Nephron (organoid): ENCODE results near the gene PGGT1B.
A peak's percentile ranks its signal among the peaks of the same experiment; 100 is the strongest.

Source experiments
- H3K27ac Mint-ChIP-seq, 3 experiments: 2 replicates each; pipeline ENCODE4 v1.8.0; 2020; ENCODE audit warnings: mixed read lengths in 3 of 3, mild to moderate bottlenecking in 2 of 3, moderate library complexity in 1 of 3
- H3K27me3 Mint-ChIP-seq: 2 replicates; pipeline ENCODE4 v1.8.0; 2021; ENCODE audit warnings: low read depth, mild to moderate bottlenecking, moderate library complexity, mixed read lengths
- H3K36me3 Mint-ChIP-seq: 2 replicates; pipeline ENCODE4 v1.8.0; 2020; ENCODE audit warnings: low read depth, mixed read lengths
- H3K4me1 Mint-ChIP-seq: 2 replicates; pipeline ENCODE4 v1.8.0; 2020; ENCODE audit warnings: mixed read lengths
- H3K4me3 Mint-ChIP-seq, 3 experiments: 2 replicates each; pipeline ENCODE4 v1.8.0; 2020; ENCODE audit warnings: mild to moderate bottlenecking in 3 of 3, mixed read lengths in 3 of 3, moderate library complexity in 2 of 3
- H3K9me3 Mint-ChIP-seq: 2 replicates; pipeline ENCODE4 v1.8.0; 2020; ENCODE audit warnings: mixed read lengths
- TF ChIP-seq, protein P1 (sequence below), 3 experiments: fragments of 200-600 bp; sonication (generic); IDR thresholded peaks; one replicate each; pipeline ENCODE4 v1.5.0; 2021; ENCODE audit warnings: antibody characterized with exemption in 3 of 3; ENCODE audit not compliant: unreplicated experiment in 3 of 3

Gene PGGT1B

DNA sequence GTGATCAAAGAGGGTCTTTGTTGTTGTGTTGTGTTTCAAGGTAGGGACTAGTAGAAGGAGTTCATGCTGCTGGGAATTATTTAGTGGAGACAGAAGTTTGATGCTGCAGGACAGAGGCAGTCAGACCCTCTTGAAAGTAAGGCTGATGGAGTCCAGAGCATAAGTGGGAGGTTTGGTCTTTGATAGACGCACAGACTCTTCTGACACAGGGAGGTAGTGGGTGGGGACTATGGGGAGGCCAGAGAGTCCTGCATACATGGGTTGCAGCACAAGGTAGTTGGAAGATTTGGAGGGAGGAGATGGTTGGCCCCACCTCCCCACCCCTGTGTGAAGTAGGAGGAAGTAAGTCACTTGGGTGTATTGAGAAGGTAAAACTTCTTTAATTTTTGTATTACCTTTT lies 36.1 kb upstream of the PGGT1B start:
- Mint-ChIP-seq H3K27ac (no peak overlapping the region), H3K36me3 (peaks cover under 1% of the 10 kb centered on the region), H3K27me3 (peaks cover 7% of the 10 kb centered on the region), H3K4me1 (peaks cover 10% of the 10 kb centered on the region), H3K9me3 (no peaks in the 10 kb centered on the region), H3K4me3 (peak overlapping the region; percentile 0 to 47 (median 2))
- TF ChIP-seq, protein P1, sequence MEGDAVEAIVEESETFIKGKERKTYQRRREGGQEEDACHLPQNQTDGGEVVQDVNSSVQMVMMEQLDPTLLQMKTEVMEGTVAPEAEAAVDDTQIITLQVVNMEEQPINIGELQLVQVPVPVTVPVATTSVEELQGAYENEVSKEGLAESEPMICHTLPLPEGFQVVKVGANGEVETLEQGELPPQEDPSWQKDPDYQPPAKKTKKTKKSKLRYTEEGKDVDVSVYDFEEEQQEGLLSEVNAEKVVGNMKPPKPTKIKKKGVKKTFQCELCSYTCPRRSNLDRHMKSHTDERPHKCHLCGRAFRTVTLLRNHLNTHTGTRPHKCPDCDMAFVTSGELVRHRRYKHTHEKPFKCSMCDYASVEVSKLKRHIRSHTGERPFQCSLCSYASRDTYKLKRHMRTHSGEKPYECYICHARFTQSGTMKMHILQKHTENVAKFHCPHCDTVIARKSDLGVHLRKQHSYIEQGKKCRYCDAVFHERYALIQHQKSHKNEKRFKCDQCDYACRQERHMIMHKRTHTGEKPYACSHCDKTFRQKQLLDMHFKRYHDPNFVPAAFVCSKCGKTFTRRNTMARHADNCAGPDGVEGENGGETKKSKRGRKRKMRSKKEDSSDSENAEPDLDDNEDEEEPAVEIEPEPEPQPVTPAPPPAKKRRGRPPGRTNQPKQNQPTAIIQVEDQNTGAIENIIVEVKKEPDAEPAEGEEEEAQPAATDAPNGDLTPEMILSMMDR (IDR thresholded peaks at IDR 0.05; ENCODE audit: unreplicated experiment in 3 of 3) = no peak

GRCh38 chr5:115297031-115297430 lies 34.4 kb upstream of the PGGT1B start:
- no peak overlapping the region for H3K27ac Mint-ChIP-seq
- H3K27me3 Mint-ChIP-seq = peaks cover 7% of the 10 kb centered on the region
- H3K9me3 Mint-ChIP-seq = peaks cover 10% of the 10 kb centered on the region
- TF ChIP-seq, protein P1 (IDR thresholded peaks at IDR 0.05; ENCODE audit: unreplicated experiment in 3 of 3) = no peak
- peak overlapping the region; percentile 71 to 94 (median 76) for H3K4me3 Mint-ChIP-seq
- peaks cover 10% of the 10 kb centered on the region for H3K4me1 Mint-ChIP-seq
- H3K36me3 Mint-ChIP-seq = peaks cover 17% of the 10 kb centered on the region

GRCh38 chr5:115296124-115297022 lies 33.7 kb upstream of the PGGT1B start, which contains the start of gene CCDC112:
Gene CCDC112 (minus strand): TSS chr5:115296654. CDS start chr5:115296543, 111 bp downstream.
- peak within 1 kb of the TSS; percentile 18 to 65 (median 41) for H3K27ac Mint-ChIP-seq
- H3K4me1 Mint-ChIP-seq = peaks cover 10% of the 10 kb centered on the region
- H3K4me3 Mint-ChIP-seq = peak within 1 kb of the TSS; percentile 94 to 96 (median 94)
- H3K27me3 Mint-ChIP-seq = peaks cover 7% of the 10 kb centered on the region
- peaks cover 15% of the 10 kb centered on the region for H3K9me3 Mint-ChIP-seq
- H3K36me3 Mint-ChIP-seq = peaks cover 24% of the 10 kb centered on the region
- TF ChIP-seq, protein P1 (IDR thresholded peaks at IDR 0.05; ENCODE audit: unreplicated experiment in 3 of 3) = no peak

DNA sequence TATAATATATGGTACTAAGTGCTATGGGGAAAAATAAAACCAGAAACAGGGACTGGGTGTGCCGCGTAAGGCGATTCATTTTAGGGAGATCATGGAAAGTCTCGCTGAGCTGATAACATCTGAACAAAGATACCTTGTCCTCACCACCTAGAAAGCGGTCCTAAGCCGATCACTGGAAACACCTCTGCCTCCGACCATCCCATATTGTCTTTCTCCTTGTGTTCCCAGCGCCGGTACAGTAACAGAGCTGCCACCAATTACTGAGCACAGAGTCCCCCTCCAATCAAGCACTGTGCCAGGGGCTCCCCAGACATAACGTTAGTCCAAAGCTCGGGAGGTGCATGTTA lies 33.1 kb upstream of the PGGT1B start:
- Mint-ChIP-seq H3K4me3 (peak overlapping the region; percentile 94 to 96 (median 94)), H3K36me3 (peaks cover 24% of the 10 kb centered on the region), H3K9me3 (peaks cover 17% of the 10 kb centered on the region), H3K27ac (peak overlapping the region; percentile 18 to 65 (median 41)), H3K4me1 (peaks cover 10% of the 10 kb centered on the region), H3K27me3 (peaks cover 7% of the 10 kb centered on the region)
- TF ChIP-seq, protein P1 (IDR thresholded peaks at IDR 0.05; ENCODE audit: unreplicated experiment in 3 of 3) = no peak

GRCh38 chr5:115291397-115291796 lies 28.7 kb upstream of the PGGT1B start:
- Mint-ChIP-seq H3K4me1 (peaks cover 10% of the 10 kb centered on the region), H3K27me3 (peaks cover 3% of the 10 kb centered on the region), H3K4me3 (no peak overlapping the region), H3K27ac (no peak overlapping the region), H3K36me3 (peaks cover 24% of the 10 kb centered on the region), H3K9me3 (peaks cover 19% of the 10 kb centered on the region)
- TF ChIP-seq, protein P1 (IDR thresholded peaks at IDR 0.05; ENCODE audit: unreplicated experiment in 3 of 3) = no peak
